Heart right ventricle (tissue), 16 donors: ENCODE data around the gene WNT1. TPM values are rescaled to one million over a fixed set of nuclear protein-coding genes. Genes with fewer than 3 reads are reported as not detected.

ENCODE experiments used
- ATAC-seq, 8 donors: fragments of 200-7000 bp; cut with Tn5 transposase; one replicate each; pipeline ENCODE4 v1.9.1; 2020; ENCODE audit warnings: mild to moderate bottlenecking in 8 of 8, moderate library complexity in 8 of 8, moderate number of reproducible peaks in 1 of 8
- DNase-seq, 2 donors: peaks; one replicate each; pipeline ENCODE4 v3.0.0-alpha.2; 2020
- H3K27ac ChIP-seq, 10 donors: fragments of 200-600 bp; sonication (generic) in 2 of 10; one replicate each; pipeline versions ENCODE4 v1.5.0 to v1.8.0; 2020 to 2022; ENCODE audit warnings: mild to moderate bottlenecking in 3 of 10
- H3K27me3 ChIP-seq, 7 donors: fragments of 200-600 bp; one replicate each; pipeline ENCODE4 v1.8.0; 2021 to 2022; ENCODE audit warnings: mild to moderate bottlenecking in 2 of 7
- H3K36me3 ChIP-seq, 9 donors: fragments of 200-600 bp; sonication (generic) in 1 of 9; one replicate each; pipeline versions ENCODE4 v1.5.0 to v1.8.0; 2020 to 2022; ENCODE audit warnings: mild to moderate bottlenecking in 2 of 9
- H3K4me1 ChIP-seq, 9 donors: fragments of 200-600 bp; sonication (generic) in 1 of 9; one replicate each; pipeline versions ENCODE4 v1.5.0 to v1.8.0; 2020 to 2022; ENCODE audit warnings: mild to moderate bottlenecking in 4 of 9
- H3K4me3 ChIP-seq, 10 donors: fragments of 200-600 bp; sonication (generic) in 2 of 10; one replicate each; pipeline versions ENCODE4 v1.5.0 to v1.8.0; 2020 to 2022; ENCODE audit warnings: mild to moderate bottlenecking in 7 of 10, moderate library complexity in 2 of 10
- H3K9me3 ChIP-seq, 11 donors: fragments of 200-600 bp in 10 of 11; sonication (generic) in 2 of 11; one replicate each; pipeline versions ENCODE4 v1.5.0 to v1.8.0; 2013 to 2022; ENCODE audit warnings: mild to moderate bottlenecking in 2 of 11, control low read depth in 1 of 11, moderate library complexity in 1 of 11
- WGBS, 2 donors: extraction: QIAGEN DNeasy Blood & Tissue Kit; methylation state at CpG; one replicate each; pipeline ENCODE4 v1.1.7; 2013; ENCODE audit warnings: inconsistent platforms in 1 of 2; 5-methylcytosine and 5-hydroxymethylcytosine counted together
- intact Hi-C, 10 donors: fragments of 100-400 bp; cut with DNase I; formaldehyde crosslinking; loops; one replicate each; pipeline versions ENCODE4 v1.11.1 to v1.14.2; 2022
- polyA plus RNA-seq, 2 donors: library from polyadenylated mRNA; stranded (reverse); fragments of 200-250 nt; gene quantifications; one replicate each; pipeline ENCODE4 v1.2.3, GENCODE V29; 2013
- total RNA-seq, 10 donors: library from RNA; stranded (reverse); fragmentation: NEBNext Ultra II Directional in 3 of 10; extraction: Animal tissue kit (Norgen Biotek cat#: 25700) in 3 of 10; gene quantifications; one replicate each; pipeline versions ENCODE4 v1.2.1 to v1.2.4, GENCODE V29; 2021 to 2023
- TF ChIP-seq, protein P1 (sequence below), 9 donors: fragments of 200-600 bp; sonication (generic) in 2 of 9; IDR thresholded peaks; one replicate each; pipeline versions ENCODE4 v1.5.0 to v1.8.0; 2021 to 2022; ENCODE audit warnings: antibody characterized with exemption in 9 of 9, mild to moderate bottlenecking in 5 of 9, moderate library complexity in 1 of 9
- donor health status: Arrhythmogenic right ventricular cardiomyopathy.
- donor health status: ischemic (EF 13 %, LVEDD 7.1; RV severe dilation, severe dysfunction).
- donor health status: healthy with polysubstance abuse.
- donor health status: DM: no; HTN: yes; CAD: no.
- donor health status: DM: no; HTN: no; CAD: no.
- donor health status: ischemic (EF 25% LVEDD 6.9; RV normal size, moderate dysfunction).
- donor health status: ischemic (EF 25% LVEDD 5.7; RV mildly dilated, moderate dysfunction).
- donor health status: healthy.
- donor health status: DM: yes; HTN: yes; CAD: no.
- donor health status: Ischemic cardiomyopathy.
- donor health status: ischemic (EF 35%, LVEDD 5.7; RV mildly dilated, moderate dysfunction).
- donor health status: nonischemic (EF 11% LVEDD 7.7; RV severe dilation, severe dysfunction).
- donor health status: DM: yes; HTN: yes; CAD: no.
- donor health status: PGD.
- donor health status: ischemic (EF 29% LVEDD 5.4; RV normal size, mild dysfunction).
- donor health status: nonischemic (EF 23%, LVEDD 6.1; RV moderate dilation, normal function).

WNT1 gene
- total and polyA plus RNA-seq, 12 donors: not detected

DNA sequence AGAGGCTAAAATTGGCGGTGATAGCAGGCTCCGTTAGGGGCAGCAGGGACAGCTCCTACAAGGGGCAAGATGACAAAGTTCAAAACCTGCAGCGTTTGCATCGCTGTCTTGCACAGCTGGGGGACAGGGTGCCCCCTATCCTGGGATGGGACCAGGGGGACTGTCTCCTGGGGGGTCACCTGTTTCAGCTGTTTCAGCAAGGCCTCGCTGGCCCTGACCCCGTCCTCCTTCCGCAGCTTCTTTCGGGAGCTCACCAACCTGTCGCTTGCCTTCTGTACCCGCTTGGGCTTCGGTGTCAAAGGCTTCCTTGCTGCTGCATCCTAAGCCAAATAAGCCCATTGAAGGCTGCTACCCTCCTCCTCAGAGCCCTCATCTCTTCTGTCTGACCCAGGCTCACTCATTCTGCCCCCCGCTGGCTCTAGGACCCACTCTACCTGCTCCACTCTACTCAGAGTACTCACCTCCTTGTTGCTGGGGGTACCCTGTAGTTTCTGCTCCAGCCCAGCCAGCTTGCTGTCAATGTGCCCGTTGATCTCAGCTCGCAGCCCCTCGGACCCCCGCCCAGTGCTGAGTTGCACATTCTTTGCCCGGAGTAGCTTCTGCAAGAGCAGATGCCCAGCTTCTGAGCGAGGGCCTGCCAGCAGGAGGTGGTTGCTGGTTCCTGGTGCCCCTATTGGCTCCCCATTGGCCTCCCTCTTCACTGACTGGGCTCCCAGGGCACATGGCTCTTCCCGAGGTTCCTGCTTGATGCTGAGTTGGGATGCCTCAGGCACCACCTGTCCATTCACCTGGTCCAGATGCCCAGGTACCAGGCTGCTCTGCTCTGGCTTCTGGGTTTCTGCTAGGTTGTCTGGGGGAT is 52.8 kb downstream of the WNT1 start:
- peaks cover 0 to 15% (median 0%) of the 10 kb centered on the region in 9 donors for H3K4me1 ChIP-seq
- no peaks in the 10 kb centered on the region for H3K9me3 ChIP-seq
- peaks cover 0 to 100% (median 82%) of the 10 kb centered on the region in 9 donors for H3K36me3 ChIP-seq
- ATAC-seq: peak in 1 of 8 donors; percentile 2
- intact Hi-C loops: no loop called here
- 95 to 96% methylated on average over 19 of the region's 19 CpGs for WGBS, 2 donors
- no peak overlapping the region for H3K27ac ChIP-seq
- no peak for DNase-seq
- H3K27me3 ChIP-seq: no peaks in the 10 kb centered on the region
- TF ChIP-seq, protein P1, sequence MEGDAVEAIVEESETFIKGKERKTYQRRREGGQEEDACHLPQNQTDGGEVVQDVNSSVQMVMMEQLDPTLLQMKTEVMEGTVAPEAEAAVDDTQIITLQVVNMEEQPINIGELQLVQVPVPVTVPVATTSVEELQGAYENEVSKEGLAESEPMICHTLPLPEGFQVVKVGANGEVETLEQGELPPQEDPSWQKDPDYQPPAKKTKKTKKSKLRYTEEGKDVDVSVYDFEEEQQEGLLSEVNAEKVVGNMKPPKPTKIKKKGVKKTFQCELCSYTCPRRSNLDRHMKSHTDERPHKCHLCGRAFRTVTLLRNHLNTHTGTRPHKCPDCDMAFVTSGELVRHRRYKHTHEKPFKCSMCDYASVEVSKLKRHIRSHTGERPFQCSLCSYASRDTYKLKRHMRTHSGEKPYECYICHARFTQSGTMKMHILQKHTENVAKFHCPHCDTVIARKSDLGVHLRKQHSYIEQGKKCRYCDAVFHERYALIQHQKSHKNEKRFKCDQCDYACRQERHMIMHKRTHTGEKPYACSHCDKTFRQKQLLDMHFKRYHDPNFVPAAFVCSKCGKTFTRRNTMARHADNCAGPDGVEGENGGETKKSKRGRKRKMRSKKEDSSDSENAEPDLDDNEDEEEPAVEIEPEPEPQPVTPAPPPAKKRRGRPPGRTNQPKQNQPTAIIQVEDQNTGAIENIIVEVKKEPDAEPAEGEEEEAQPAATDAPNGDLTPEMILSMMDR (IDR thresholded peaks at IDR 0.05): no peak
- no peak overlapping the region for H3K4me3 ChIP-seq

DNA sequence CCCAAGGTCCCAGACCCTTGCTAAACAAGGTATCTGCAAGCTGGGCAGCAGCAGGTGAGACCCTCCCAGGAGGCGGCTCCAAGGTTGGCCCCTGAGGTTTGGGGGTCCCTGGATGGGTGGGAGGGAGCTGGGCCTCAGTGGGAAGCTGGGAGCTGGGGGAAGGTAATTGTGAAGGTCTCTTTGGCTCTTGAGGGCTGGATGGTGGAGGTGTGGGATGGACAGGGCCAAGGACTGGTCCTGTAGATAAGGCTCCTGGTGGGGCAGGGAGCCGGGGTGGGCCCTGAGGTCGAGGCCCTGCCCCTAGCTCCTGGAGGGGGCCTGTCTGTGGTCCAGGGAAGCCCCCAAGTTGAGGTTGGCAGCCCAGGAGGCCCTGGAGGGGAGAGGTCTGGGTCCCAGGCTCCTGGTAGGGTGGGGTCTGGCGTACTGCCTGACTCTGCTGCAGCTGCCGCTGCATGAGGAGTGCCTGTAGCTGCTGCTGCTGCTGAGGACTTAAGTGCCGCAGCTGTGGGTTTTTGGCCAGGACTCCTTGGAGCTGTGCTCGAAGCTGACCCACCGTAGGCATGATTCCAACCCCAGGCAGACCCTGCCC is 53.5 kb downstream of the WNT1 start:
- no peak overlapping the region for H3K4me3 ChIP-seq
- ATAC-seq (peak in 3 of 8 donors; percentile 2 to 13 (median 7)), DNase-seq (peak in 1 of 2 donors; percentile 8)
- WGBS, 2 donors: 85 to 88% methylated on average over 8 of the region's 8 CpGs
- H3K36me3 ChIP-seq: peaks cover 0 to 100% (median 78%) of the 10 kb centered on the region in 9 donors
- intact Hi-C loops: no loop called here
- H3K27ac ChIP-seq: peak overlapping the region in 1 of 10 donors; percentile 4
- TF ChIP-seq, protein P1 (IDR thresholded peaks at IDR 0.05): no peak
- H3K9me3 ChIP-seq: no peaks in the 10 kb centered on the region
- no peaks in the 10 kb centered on the region for H3K27me3 ChIP-seq
- peaks cover 0 to 15% (median 0%) of the 10 kb centered on the region in 9 donors for H3K4me1 ChIP-seq

Other genes with a start within 250 kb of the WNT1 start
- 100 to 1,000 TPM in 8 of 10 donors, 10 to 100 TPM in 2; 84.4 to 144 (median 122) TPM for gene ADCY6, start 189.2 kb upstream of the WNT1 start, total RNA-seq
- gene ADCY6, start 189.2 kb upstream of the WNT1 start, polyA plus RNA-seq: 100 to 1,000 TPM in 1 of 2 donors, 10 to 100 TPM in 1; 35.3 to 123 TPM
- 1 to 10 TPM; 2.2 to 7.8 (median 4.1) TPM for gene CACNB3, start 159.8 kb upstream of the WNT1 start, total RNA-seq
- gene CACNB3, start 159.8 kb upstream of the WNT1 start, polyA plus RNA-seq: 10 to 100 TPM in 1 of 2 donors, 1 to 10 TPM in 1; 4.3 to 13.5 TPM
- 10 to 100 TPM; 26.1 to 44.7 (median 32.1) TPM for gene DDX23, start 126.2 kb upstream of the WNT1 start, total RNA-seq
- gene DDX23, start 126.2 kb upstream of the WNT1 start, polyA plus RNA-seq: 10 to 100 TPM; 17.0 to 28.9 TPM
- 1 to 10 TPM in 5 of 10 donors, under 1 TPM in 5; 0.21 to 3.3 (median 0.95) TPM for gene RND1, start 112.5 kb upstream of the WNT1 start, total RNA-seq
- 1 to 10 TPM in 1 of 2 donors, under 1 TPM in 1; 0.55 to 1.2 TPM for gene RND1, start 112.5 kb upstream of the WNT1 start, polyA plus RNA-seq
- gene FKBP11, start 52.8 kb upstream of the WNT1 start, total RNA-seq: 10 to 100 TPM in 1 of 10 donors, 1 to 10 TPM in 9; 1.6 to 18.0 (median 3.5) TPM
- 10 to 100 TPM; 12.7 to 30.4 TPM for gene FKBP11, start 52.8 kb upstream of the WNT1 start, polyA plus RNA-seq
- gene ARF3, start 20.8 kb upstream of the WNT1 start, total RNA-seq: 10 to 100 TPM; 44.2 to 90.8 (median 54.8) TPM
- 10 to 100 TPM; 30.3 to 48.3 TPM for gene ARF3, start 20.8 kb upstream of the WNT1 start, polyA plus RNA-seq
- gene WNT10B, start 6.6 kb upstream of the WNT1 start, total RNA-seq: under 1 TPM in 9 of 10 donors, not detected in 1; 0.13 to 0.47 (median 0.20) TPM
- under 1 TPM; 0.20 to 0.22 TPM for gene WNT10B, start 6.6 kb upstream of the WNT1 start, polyA plus RNA-seq
- 1 to 10 TPM in 1 of 10 donors, under 1 TPM in 9; 0.19 to 1.4 (median 0.49) TPM for gene DDN, start 21.1 kb downstream of the WNT1 start, total RNA-seq
- gene DDN, start 21.1 kb downstream of the WNT1 start, polyA plus RNA-seq: under 1 TPM; 0.19 to 0.37 TPM
- 100 to 1,000 TPM in 5 of 10 donors, 10 to 100 TPM in 5; 79.4 to 110 (median 100) TPM for gene PRKAG1, start 40.5 kb downstream of the WNT1 start, total RNA-seq
- 10 to 100 TPM; 71.0 to 77.5 TPM for gene PRKAG1, start 40.5 kb downstream of the WNT1 start, polyA plus RNA-seq
- 10 to 100 TPM; 32.6 to 65.3 (median 54.2) TPM for gene KMT2D, start 82.5 kb downstream of the WNT1 start, total RNA-seq
- gene KMT2D, start 82.5 kb downstream of the WNT1 start, polyA plus RNA-seq: 10 to 100 TPM in 1 of 2 donors, 1 to 10 TPM in 1; 9.6 to 60.6 TPM
- gene RHEBL1, start 91.7 kb downstream of the WNT1 start, total RNA-seq: 1 to 10 TPM in 2 of 10 donors, under 1 TPM in 6, not detected in 2; 0.23 to 1.9 (median 0.41) TPM
- gene RHEBL1, start 91.7 kb downstream of the WNT1 start, polyA plus RNA-seq: under 1 TPM; 0.43 to 0.73 TPM
- gene DHH, start 116.5 kb downstream of the WNT1 start, total RNA-seq: 1 to 10 TPM in 2 of 10 donors, under 1 TPM in 8; 0.32 to 1.6 (median 0.74) TPM
- 1 to 10 TPM in 1 of 2 donors, under 1 TPM in 1; 0.37 to 1.2 TPM for gene DHH, start 116.5 kb downstream of the WNT1 start, polyA plus RNA-seq
- gene LMBR1L, start 132.5 kb downstream of the WNT1 start, total RNA-seq: 10 to 100 TPM; 21.5 to 51.8 (median 30.8) TPM
- 10 to 100 TPM; 24.8 to 47.0 TPM for gene LMBR1L, start 132.5 kb downstream of the WNT1 start, polyA plus RNA-seq
- gene TUBA1B, start 153.1 kb downstream of the WNT1 start, total RNA-seq: 100 to 1,000 TPM; 201 to 818 (median 309) TPM
- 1,000 to 10,000 TPM in 1 of 2 donors, 100 to 1,000 TPM in 1; 117 to 1,374 TPM for gene TUBA1B, start 153.1 kb downstream of the WNT1 start, polyA plus RNA-seq
- 100 to 1,000 TPM in 8 of 10 donors, 10 to 100 TPM in 2; 93.9 to 258 (median 134) TPM for gene TUBA1A, start 210.8 kb downstream of the WNT1 start, total RNA-seq
- gene TUBA1A, start 210.8 kb downstream of the WNT1 start, polyA plus RNA-seq: 100 to 1,000 TPM in 1 of 2 donors, 10 to 100 TPM in 1; 45.2 to 287 TPM